WI38 (cell line): ENCODE measurements around the gene TARS1.
A peak's percentile ranks its signal among the peaks of the same experiment; 100 is the strongest.
"Not testable (repeated sequence)": the region's sequence is repeated elsewhere in the genome, so short reads cannot be mapped to it uniquely, and the experiment has no call there.

Experiments
- H3K4me3 ChIP-seq: 2 replicates; pipeline ENCODE4 v1.5.1; 2011; ENCODE audit warnings: low read depth, mild to moderate bottlenecking, control low read depth, low read length
- TF ChIP-seq, protein P1 (sequence below): IDR thresholded peaks from 2 replicates; pipeline ENCODE4 v1.5.1; 2012; ENCODE audit warnings: low read depth, mild to moderate bottlenecking, control low read depth, low read length

Gene TARS1

DNA sequence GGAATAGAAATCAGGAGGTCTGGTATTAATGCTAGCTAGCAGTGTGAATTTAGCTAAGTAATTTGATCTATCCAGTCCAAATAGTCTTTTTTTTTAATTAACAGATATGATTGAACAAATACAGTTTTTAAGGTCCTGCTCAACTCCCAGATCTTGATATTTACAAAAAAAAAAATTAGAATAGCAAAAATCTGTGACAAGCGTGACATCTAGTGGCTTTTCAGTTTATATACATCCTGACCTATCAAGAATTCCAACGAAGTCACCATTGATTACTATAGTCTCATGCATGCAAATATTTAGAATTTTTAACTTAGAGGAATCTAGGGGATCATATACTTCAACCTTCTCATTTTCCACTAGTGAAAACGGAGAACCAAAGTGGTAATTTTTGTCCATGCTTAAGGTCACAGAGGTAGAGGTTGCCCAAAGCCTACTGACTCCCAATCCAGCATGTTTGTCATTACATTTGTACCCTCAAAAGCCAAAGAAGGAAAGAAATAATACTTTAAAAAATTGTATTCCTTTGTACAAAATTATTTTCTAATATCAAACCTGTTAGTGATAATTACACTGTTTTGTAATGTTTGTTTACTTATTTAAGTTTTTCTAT is 17.6 kb upstream of the TARS1 start:
- TF ChIP-seq, protein P1, sequence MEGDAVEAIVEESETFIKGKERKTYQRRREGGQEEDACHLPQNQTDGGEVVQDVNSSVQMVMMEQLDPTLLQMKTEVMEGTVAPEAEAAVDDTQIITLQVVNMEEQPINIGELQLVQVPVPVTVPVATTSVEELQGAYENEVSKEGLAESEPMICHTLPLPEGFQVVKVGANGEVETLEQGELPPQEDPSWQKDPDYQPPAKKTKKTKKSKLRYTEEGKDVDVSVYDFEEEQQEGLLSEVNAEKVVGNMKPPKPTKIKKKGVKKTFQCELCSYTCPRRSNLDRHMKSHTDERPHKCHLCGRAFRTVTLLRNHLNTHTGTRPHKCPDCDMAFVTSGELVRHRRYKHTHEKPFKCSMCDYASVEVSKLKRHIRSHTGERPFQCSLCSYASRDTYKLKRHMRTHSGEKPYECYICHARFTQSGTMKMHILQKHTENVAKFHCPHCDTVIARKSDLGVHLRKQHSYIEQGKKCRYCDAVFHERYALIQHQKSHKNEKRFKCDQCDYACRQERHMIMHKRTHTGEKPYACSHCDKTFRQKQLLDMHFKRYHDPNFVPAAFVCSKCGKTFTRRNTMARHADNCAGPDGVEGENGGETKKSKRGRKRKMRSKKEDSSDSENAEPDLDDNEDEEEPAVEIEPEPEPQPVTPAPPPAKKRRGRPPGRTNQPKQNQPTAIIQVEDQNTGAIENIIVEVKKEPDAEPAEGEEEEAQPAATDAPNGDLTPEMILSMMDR: no peak; the same call in 1 of the 2 replicates
- H3K4me3 ChIP-seq: no peak overlapping the region

DNA sequence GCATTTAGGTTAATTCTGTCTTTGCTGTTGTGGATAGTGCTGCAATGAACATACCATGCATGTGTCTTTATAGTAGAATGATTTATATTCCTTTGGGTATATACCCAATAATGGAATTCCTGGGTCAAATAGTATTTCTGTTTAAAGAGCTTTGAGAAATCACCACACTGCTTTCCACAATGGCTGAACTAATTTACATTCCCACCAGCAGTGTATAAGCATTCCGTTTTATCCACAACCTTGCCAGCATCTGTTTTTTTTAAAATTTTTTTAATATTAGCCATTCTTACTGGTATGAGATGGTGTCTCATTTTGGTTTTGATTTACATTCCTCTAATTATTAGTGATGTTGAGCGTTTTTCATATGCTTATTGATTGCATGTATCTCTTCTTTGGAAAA is 15.5 kb upstream of the TARS1 start:
- H3K4me3 ChIP-seq: no peak overlapping the region
- TF ChIP-seq, protein P1: no peak

DNA sequence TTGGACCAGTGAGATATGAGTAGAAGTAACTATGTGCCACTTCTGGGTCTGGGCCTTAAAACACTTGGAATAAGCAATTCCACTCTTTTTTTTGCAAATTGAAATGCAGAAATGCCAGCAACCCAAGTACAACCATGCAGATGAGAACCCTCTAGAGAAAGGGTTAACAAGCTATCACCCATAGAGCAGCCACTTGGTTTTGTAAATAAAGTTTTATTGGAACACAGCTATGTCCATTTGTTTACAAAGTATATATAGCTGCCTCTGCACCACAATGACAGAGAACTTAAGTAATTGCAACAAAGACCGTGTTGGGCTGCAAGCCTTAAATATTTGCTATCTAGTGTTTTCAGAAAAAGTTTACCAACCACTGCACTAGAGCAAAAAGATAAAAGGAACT is 9.8 kb upstream of the TARS1 start:
- no peak overlapping the region for H3K4me3 ChIP-seq
- TF ChIP-seq, protein P1: no peak

DNA sequence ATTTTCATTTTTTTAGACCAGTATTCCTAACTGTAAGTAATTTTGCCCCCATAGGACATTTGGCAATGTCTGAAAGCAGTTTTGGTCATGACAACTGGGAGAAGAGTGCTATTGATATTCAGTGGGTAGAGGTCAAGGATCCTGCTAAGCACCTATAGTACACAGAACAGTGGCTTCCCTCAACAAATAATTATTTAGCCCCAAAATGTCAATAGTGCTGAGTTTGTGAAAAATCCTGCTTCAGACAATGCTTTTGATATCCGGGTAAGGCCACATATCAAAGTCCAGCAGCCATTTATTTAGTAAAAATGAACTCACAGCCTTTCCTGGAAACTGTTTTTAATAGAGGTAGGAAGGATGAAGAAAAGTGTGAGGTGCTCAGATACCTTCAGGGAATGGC is 8.1 kb upstream of the TARS1 start:
- TF ChIP-seq, protein P1: no peak
- H3K4me3 ChIP-seq: no peak overlapping the region

DNA sequence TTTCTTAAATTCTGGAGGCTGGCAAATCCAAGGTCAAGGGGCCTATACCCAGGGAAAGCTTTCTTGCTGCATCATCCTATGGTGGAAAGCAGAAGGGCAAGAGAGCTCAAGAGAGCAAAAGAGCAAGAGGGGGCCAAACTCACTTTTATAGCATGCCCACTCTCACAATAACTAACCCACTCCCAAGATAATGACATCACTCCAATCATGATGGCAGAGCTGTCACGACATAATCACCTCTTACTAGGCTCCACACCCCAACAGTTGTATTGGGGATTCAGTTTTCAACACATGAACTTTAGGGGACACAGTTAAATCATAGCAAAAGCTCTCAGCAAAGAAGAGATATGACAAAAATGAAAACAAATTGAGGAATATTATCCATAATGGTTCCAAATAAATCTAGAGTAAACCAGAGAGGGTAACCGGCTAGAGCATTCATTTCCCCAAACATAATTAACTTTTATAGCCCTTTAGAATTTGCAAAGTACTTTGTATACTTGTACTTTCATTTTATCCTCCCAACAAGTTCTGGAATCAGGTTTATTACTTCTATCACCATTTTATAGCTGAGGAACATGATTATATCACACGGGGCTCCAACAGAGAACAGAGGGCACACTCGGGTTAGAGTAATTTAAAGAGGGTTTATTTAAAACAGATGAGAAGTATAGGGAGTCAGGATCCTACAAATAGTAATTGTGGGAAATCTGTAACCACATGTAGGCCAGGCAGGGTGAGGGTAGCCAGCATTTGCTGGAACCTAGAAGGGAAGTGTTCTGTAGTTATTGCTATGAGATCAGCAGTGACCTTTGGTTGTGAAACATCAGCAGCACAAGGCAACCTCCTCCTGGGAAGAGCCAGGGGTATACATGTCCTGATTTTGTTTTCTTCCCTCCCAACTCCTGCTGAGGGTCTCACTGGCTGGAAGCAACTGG is 7.2 kb upstream of the TARS1 start:
- H3K4me3 ChIP-seq: no peak overlapping the region
- TF ChIP-seq, protein P1: no peak

DNA sequence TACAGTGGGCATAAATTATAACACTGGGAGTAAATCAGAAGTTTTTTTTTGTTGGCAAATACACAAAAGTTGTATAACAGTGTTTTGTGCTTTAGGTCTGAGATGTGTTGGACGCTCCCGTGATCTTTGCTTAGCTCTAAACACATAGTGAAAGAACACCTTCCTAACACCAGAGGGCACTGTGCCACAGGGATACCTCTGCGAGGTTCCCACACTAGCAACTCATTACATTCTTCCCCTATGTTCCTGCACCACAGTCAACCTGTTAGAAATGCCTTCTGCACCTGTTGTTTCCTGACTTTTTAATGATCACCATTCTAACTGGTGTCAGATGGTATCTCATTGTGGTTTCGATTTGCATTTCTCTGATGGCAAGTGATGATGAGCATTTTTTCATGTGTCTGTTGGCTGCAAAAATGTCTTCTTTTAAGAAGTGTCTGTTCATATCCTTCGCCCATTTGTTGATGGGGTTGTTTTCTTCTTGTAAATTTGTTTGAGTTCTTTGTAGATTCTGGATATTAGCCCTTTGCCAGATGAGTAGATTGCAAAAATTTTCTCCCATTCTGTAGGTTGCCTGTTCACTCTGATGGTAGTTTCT is 4.8 kb upstream of the TARS1 start:
- TF ChIP-seq, protein P1: peak; percentile 53
- not testable (repeated sequence) for H3K4me3 ChIP-seq

DNA sequence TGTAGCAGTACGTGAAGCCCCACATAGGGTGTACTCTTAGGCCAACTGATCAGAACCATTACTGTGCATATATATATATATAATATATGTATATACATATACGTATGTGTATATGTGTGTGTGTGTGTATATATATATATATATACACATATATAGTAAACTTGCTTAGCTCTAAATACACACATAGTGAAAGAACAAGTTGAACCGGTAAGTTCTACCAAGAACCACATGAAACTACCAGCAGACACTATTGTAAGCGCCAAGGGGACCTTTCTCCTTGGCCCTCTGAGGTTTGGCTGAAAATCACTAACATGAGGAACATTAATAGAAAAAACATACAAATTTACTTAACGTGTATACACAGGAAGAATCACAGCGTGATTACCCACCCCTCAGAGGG is 1.8 kb upstream of the TARS1 start:
- peak overlapping the region; percentile 65 for H3K4me3 ChIP-seq
- TF ChIP-seq, protein P1: no peak
